HFF-Myc (cell line): ENCODE measurements around the gene SGK1.

Experiments
- DNase-seq: peaks from one replicate; pipeline ENCODE4 v3.0.0-alpha.2; 2011; ENCODE audit warnings: low read depth; ENCODE audit errors: extremely low read depth
- H3K4me3 ChIP-seq: replicated peaks from 2 replicates; pipeline ENCODE4 v1.5.1; 2011; ENCODE audit warnings: low read depth, mild to moderate bottlenecking, control low read depth, low read length
- CTCF ChIP-seq: IDR thresholded peaks from 2 replicates; pipeline ENCODE4 v1.5.1; 2012; ENCODE audit warnings: mild to moderate bottlenecking, low read depth, low read length, control low read depth; ENCODE audit errors: missing control alignments

SGK1 gene

GRCh38 chr6:134315189-134315588, 2.7 kb downstream of the SGK1 start:
- H3K4me3 ChIP-seq = no peak overlapping the region
- no peak for TF ChIP-seq CTCF
- DNase-seq = no peak

- TF ChIP-seq CTCF = no peak
- no peak for DNase-seq
- no peak overlapping the region for H3K4me3 ChIP-seq
These were observed 3.7 kb downstream of the SGK1 start for GRCh38 chr6:134314006-134314821.

- no peak for TF ChIP-seq CTCF
- DNase-seq = no peak
- H3K4me3 ChIP-seq = no peak overlapping the region
These were observed 5.8 kb downstream of the SGK1 start for GRCh38 chr6:134312038-134312660.

- no peak for TF ChIP-seq CTCF
- no peak overlapping the region for H3K4me3 ChIP-seq
- no peak for DNase-seq
These were observed 7.1 kb downstream of the SGK1 start for GRCh38 chr6:134310817-134311216.

- no peak for DNase-seq
- H3K4me3 ChIP-seq = no peak overlapping the region
- TF ChIP-seq CTCF = no peak
These were observed 7.8 kb downstream of the SGK1 start for GRCh38 chr6:134309983-134310605.

- no peak for DNase-seq
- TF ChIP-seq CTCF = no peak
- H3K4me3 ChIP-seq = no peak overlapping the region
These were observed 8.7 kb downstream of the SGK1 start for GRCh38 chr6:134309227-134309626.
